ENCODE data around the gene SURF6. TPM values are rescaled to one million over a fixed set of nuclear protein-coding genes. Genes with fewer than 3 reads are reported as not detected.
A peak's percentile ranks its signal among the peaks of the same experiment; 100 is the strongest.

Gene SURF6
- 21.7 TPM for total RNA-seq (ENCODE audit: unreplicated experiment)
- long read RNA-seq, full-length matches to known transcripts: 18 of 19 reads
- long read RNA-seq, partial matches to known transcripts: 1 of 19 reads
- long read RNA-seq, other reads (novel, unspliced or antisense): 0 of 19 reads

- peaks cover 20% of the 10 kb centered on the region for H3K4me1 Mint-ChIP-seq (ENCODE audit: unreplicated experiment)
- H3K36me3 Mint-ChIP-seq (ENCODE audit: low read depth, unreplicated experiment): peaks cover 34% of the 10 kb centered on the region
- H3K27me3 Mint-ChIP-seq (ENCODE audit: unreplicated experiment): peaks cover 6% of the 10 kb centered on the region
- TF ChIP-seq CTCF (IDR thresholded peaks at IDR 0.05; ENCODE audit: unreplicated experiment): no peak
- peak within 1 kb of the TSS; percentile 98 for H3K4me3 Mint-ChIP-seq (ENCODE audit: unreplicated experiment)
- DNase-seq (ENCODE audit: low spot score): peak; percentile 89
- H3K27ac Mint-ChIP-seq (ENCODE audit: unreplicated experiment): peak within 1 kb of the TSS; percentile 82
- H3K9me3 Mint-ChIP-seq (ENCODE audit: unreplicated experiment): no peaks in the 10 kb centered on the region
These were observed at the start of gene SURF6 for GRCh38 chr9:133335924-133336811. Gene SURF6, minus strand, starts transcription at chr9:133336188. Its CDS starts 56 bp downstream, at chr9:133336132.

- Mint-ChIP-seq H3K4me1 (ENCODE audit: unreplicated experiment) (no peaks in the 10 kb centered on the region), H3K9me3 (ENCODE audit: unreplicated experiment) (no peaks in the 10 kb centered on the region), H3K4me3 (ENCODE audit: unreplicated experiment) (no peak overlapping the region), H3K27me3 (ENCODE audit: unreplicated experiment) (peaks cover 2% of the 10 kb centered on the region), H3K36me3 (ENCODE audit: low read depth, unreplicated experiment) (no peaks in the 10 kb centered on the region), H3K27ac (ENCODE audit: unreplicated experiment) (no peak overlapping the region)
- DNase-seq (ENCODE audit: low spot score): no peak
- no peak for TF ChIP-seq CTCF (IDR thresholded peaks at IDR 0.05; ENCODE audit: unreplicated experiment)
These were observed 49.5 kb upstream of the SURF6 start for GRCh38 chr9:133385452-133385851.

GRCh38 chr9:133384736-133385321 lies 48.8 kb upstream of the SURF6 start:
- no peak for DNase-seq (ENCODE audit: low spot score)
- no peaks in the 10 kb centered on the region for H3K9me3 Mint-ChIP-seq (ENCODE audit: unreplicated experiment)
- no peak overlapping the region for H3K27ac Mint-ChIP-seq (ENCODE audit: unreplicated experiment)
- no peak for TF ChIP-seq CTCF (IDR thresholded peaks at IDR 0.05; ENCODE audit: unreplicated experiment)
- no peaks in the 10 kb centered on the region for H3K4me1 Mint-ChIP-seq (ENCODE audit: unreplicated experiment)
- H3K4me3 Mint-ChIP-seq (ENCODE audit: unreplicated experiment): no peak overlapping the region
- peaks cover 2% of the 10 kb centered on the region for H3K27me3 Mint-ChIP-seq (ENCODE audit: unreplicated experiment)
- no peaks in the 10 kb centered on the region for H3K36me3 Mint-ChIP-seq (ENCODE audit: low read depth, unreplicated experiment)

GRCh38 chr9:133383438-133383837 lies 47.5 kb upstream of the SURF6 start:
- H3K27me3 Mint-ChIP-seq (ENCODE audit: unreplicated experiment): peaks cover 2% of the 10 kb centered on the region
- H3K9me3 Mint-ChIP-seq (ENCODE audit: unreplicated experiment): no peaks in the 10 kb centered on the region
- no peak overlapping the region for H3K4me3 Mint-ChIP-seq (ENCODE audit: unreplicated experiment)
- H3K4me1 Mint-ChIP-seq (ENCODE audit: unreplicated experiment): peaks cover 5% of the 10 kb centered on the region
- no peak for TF ChIP-seq CTCF (IDR thresholded peaks at IDR 0.05; ENCODE audit: unreplicated experiment)
- H3K27ac Mint-ChIP-seq (ENCODE audit: unreplicated experiment): no peak overlapping the region
- H3K36me3 Mint-ChIP-seq (ENCODE audit: low read depth, unreplicated experiment): no peaks in the 10 kb centered on the region
- no peak for DNase-seq (ENCODE audit: low spot score)

Measured in endothelial cell (in vitro differentiated cells).